Activated CD4-positive, alpha-beta T cell treated with anti-CD3 and anti-CD28 coated beads for 36 hours (primary cell): ENCODE results near the gene ARHGEF2. TPM values are rescaled to one million over a fixed set of nuclear protein-coding genes. Genes with fewer than 3 reads are reported as not detected.
A peak's percentile ranks its signal among the peaks of the same experiment; 100 is the strongest.

Experiments used
- ATAC-seq: fragments of 200-7000 bp; cut with Tn5 transposase; one replicate; pipeline ENCODE4 v1.10.0; 2021; ENCODE audit warnings: mild to moderate bottlenecking, moderate library complexity
- CTCF ChIA-PET: fragments of 350-600 bp; sonication (Branson Sonifier 250); formaldehyde crosslinking; loops from one replicate; lab custom pipeline; 2021; ENCODE audit warnings: antibody characterized with exemption; lab: Charles Lee
- POLR2A ChIA-PET: fragments of 350-600 bp; sonication (Branson Sonifier 250); formaldehyde crosslinking; loops from one replicate; lab custom pipeline; 2021; ENCODE audit warnings: antibody characterized with exemption, inconsistent platforms; lab: Charles Lee
- DNase-seq: peaks from one replicate; pipeline ENCODE4 v3.0.0-alpha.2; 2020
- H3K27ac Mint-ChIP-seq: one replicate; pipeline ENCODE4 v1.8.0; 2021; ENCODE audit warnings: mixed read lengths
- H3K27me3 Mint-ChIP-seq: one replicate; pipeline ENCODE4 v1.8.0; 2021; ENCODE audit warnings: mixed read lengths
- H3K36me3 Mint-ChIP-seq: one replicate; pipeline ENCODE4 v1.8.0; 2021; ENCODE audit warnings: low read depth, mixed read lengths
- H3K4me1 Mint-ChIP-seq: one replicate; pipeline ENCODE4 v1.8.0; 2021; ENCODE audit warnings: mixed read lengths
- H3K4me3 Mint-ChIP-seq: one replicate; pipeline ENCODE4 v1.8.0; 2021; ENCODE audit warnings: mild to moderate bottlenecking, moderate library complexity, mixed read lengths
- H3K9me3 Mint-ChIP-seq: one replicate; pipeline ENCODE4 v1.8.0; 2021; ENCODE audit warnings: low read depth, mixed read lengths
- intact Hi-C, 2 experiments: fragments of 100-400 bp; cut with DNase I in 1 of 2; cut with micrococcal nuclease in 1 of 2; formaldehyde crosslinking; loops; one replicate each; pipeline versions ENCODE4 v1.14.2 to v1.15.1; 2022 to 2024; cut with DNase I, micrococcal nuclease
- microRNA-seq: library from miRNA; unstranded; fragments of <30 nt; microRNA quantifications from one replicate; pipeline ENCODE4 v1.2.0, GENCODE V29; 2021; ENCODE audit warnings: borderline replicate concordance
- total RNA-seq, 2 experiments: library from RNA; stranded (reverse); gene quantifications; one replicate each; pipeline ENCODE4 v1.2.3, GENCODE V29; 2021

Gene ARHGEF2
- total RNA-seq, 2 experiments from 2014 or later: 135 to 216 TPM

- no peaks in the 10 kb centered on the region for H3K4me1 Mint-ChIP-seq
- peak overlapping the region; percentile 20 for H3K27ac Mint-ChIP-seq
- H3K36me3 Mint-ChIP-seq: peaks cover 41% of the 10 kb centered on the region
- no peak overlapping the region for H3K4me3 Mint-ChIP-seq
- ChIA-PET CTCF (no interaction called here), POLR2A (interaction anchor here (0.8 kb wide), 1 partner anchor 18 kb away, joined by 3 read pairs; no protein-coding TSS in a partner anchor)
- DNase-seq: no peak
- no peak for ATAC-seq
- H3K9me3 Mint-ChIP-seq: no peaks in the 10 kb centered on the region
- intact Hi-C loops: no loop called here
- no peaks in the 10 kb centered on the region for H3K27me3 Mint-ChIP-seq
These were observed 78.7 kb downstream of the ARHGEF2 start for GRCh38 chr1:155899683-155900082.

DNA sequence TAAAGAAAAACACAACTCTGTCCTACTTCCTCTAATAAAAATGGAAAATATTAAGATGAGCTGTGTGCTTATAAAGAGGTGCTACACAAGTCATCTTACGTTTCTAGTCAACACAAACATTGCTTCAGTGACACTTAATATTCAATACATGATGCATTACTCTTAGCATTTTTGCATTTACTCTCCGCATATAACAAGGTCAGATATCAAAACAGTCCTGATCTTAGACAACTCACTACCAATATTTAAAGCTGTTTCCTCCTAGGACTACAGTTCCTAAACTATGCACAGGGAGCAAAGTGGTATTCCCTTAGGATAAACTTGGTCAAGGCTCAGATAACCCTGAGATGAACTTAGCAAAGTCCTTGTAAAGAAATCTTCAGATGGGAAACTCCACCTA, 79.5 kb downstream of the ARHGEF2 start:
- DNase-seq (no peak), ATAC-seq (no peak)
- no peaks in the 10 kb centered on the region for H3K9me3 Mint-ChIP-seq
- no peak overlapping the region for H3K4me3 Mint-ChIP-seq
- H3K27ac Mint-ChIP-seq: no peak overlapping the region
- CTCF ChIA-PET: no interaction called here
- intact Hi-C loops: no loop called here
- peaks cover 33% of the 10 kb centered on the region for H3K36me3 Mint-ChIP-seq
- H3K27me3 Mint-ChIP-seq: no peaks in the 10 kb centered on the region
- H3K4me1 Mint-ChIP-seq: peaks cover 3% of the 10 kb centered on the region
- POLR2A ChIA-PET: interaction anchor here (0.8 kb wide), 1 partner anchor 19 kb away, joined by 3 read pairs; no protein-coding TSS in a partner anchor

GRCh38 chr1:155897746-155898145, 80.6 kb downstream of the ARHGEF2 start:
- DNase-seq: no peak
- no peaks in the 10 kb centered on the region for H3K27me3 Mint-ChIP-seq
- no peak for ATAC-seq
- H3K4me1 Mint-ChIP-seq: peaks cover 14% of the 10 kb centered on the region
- H3K36me3 Mint-ChIP-seq: peaks cover 33% of the 10 kb centered on the region
- H3K27ac Mint-ChIP-seq: peak overlapping the region; percentile 2
- H3K9me3 Mint-ChIP-seq: no peaks in the 10 kb centered on the region
- POLR2A ChIA-PET: no interaction called here
- intact Hi-C loops: no loop called here
- no peak overlapping the region for H3K4me3 Mint-ChIP-seq
- CTCF ChIA-PET: no interaction called here

Small RNAs within 50 kb of the gene (microRNA-seq; reads per million reads assigned to microRNA genes)
- not detected for gene MIR6738

Other genes with a start within 250 kb of the ARHGEF2 start
- gene GON4L, start 121.3 kb downstream of the ARHGEF2 start, total RNA-seq: 10 to 100 TPM; 44.2 to 48.8 TPM
- gene SYT11, start 119.0 kb downstream of the ARHGEF2 start, total RNA-seq: 10 to 100 TPM; 14.3 to 14.8 TPM
- gene RIT1, start 67.2 kb downstream of the ARHGEF2 start, total RNA-seq: 10 to 100 TPM; 20.3 to 23.0 TPM
- gene KHDC4, start 44.1 kb downstream of the ARHGEF2 start, total RNA-seq: 10 to 100 TPM; 68.7 to 97.5 TPM
- not detected for gene RXFP4, start 36.9 kb downstream of the ARHGEF2 start, total RNA-seq
- gene SSR2, start 42.4 kb upstream of the ARHGEF2 start, total RNA-seq: 100 to 1,000 TPM; 143 to 197 TPM
- gene UBQLN4, start 75.3 kb upstream of the ARHGEF2 start, total RNA-seq: 10 to 100 TPM; 34.5 to 49.0 TPM
- 10 to 100 TPM; 26.1 to 50.3 TPM for gene LAMTOR2, start 76.2 kb upstream of the ARHGEF2 start, total RNA-seq
- gene RAB25, start 82.6 kb upstream of the ARHGEF2 start, total RNA-seq: under 1 TPM; 0.46 to 0.77 TPM
- gene MEX3A, start 103.9 kb upstream of the ARHGEF2 start, total RNA-seq: under 1 TPM; 0.48 to 0.79 TPM
- 100 to 1,000 TPM; 184 to 218 TPM for gene LMNA, start 136.2 kb upstream of the ARHGEF2 start, total RNA-seq
- gene SEMA4A, start 175.0 kb upstream of the ARHGEF2 start, total RNA-seq: 10 to 100 TPM; 53.3 to 64.5 TPM
- gene SLC25A44, start 215.6 kb upstream of the ARHGEF2 start, total RNA-seq: 10 to 100 TPM; 42.4 to 51.9 TPM
- gene PMF1, start 234.5 kb upstream of the ARHGEF2 start, total RNA-seq: 100 to 1,000 TPM; 108 to 117 TPM